DOHH2 (cell line): ENCODE measurements around the gene WWTR1.

ENCODE experiments used
- H3F3A ChIP-seq: fragments of 200-600 bp; sonication (generic), shearing (Covaris generic); 2 replicates; pipeline ENCODE4 v1.6.0; 2016; ENCODE audit warnings: antibody characterized with exemption, mild to moderate bottlenecking; ENCODE audit not compliant: control insufficient read depth, insufficient read depth
- H3K27ac ChIP-seq: fragments of 200-600 bp; sonication (generic); 2 replicates; pipeline ENCODE4 v1.5.1; 2014; ENCODE audit warnings: low read depth, mild to moderate bottlenecking, low read length, moderate library complexity
- H3K27me3 ChIP-seq: fragments of 200-600 bp; sonication (generic); 2 replicates; pipeline ENCODE4 v1.6.1; 2014; ENCODE audit warnings: mild to moderate bottlenecking, low read length, mixed read lengths; ENCODE audit not compliant: control insufficient read depth
- H3K36me3 ChIP-seq: fragments of 200-600 bp; sonication (generic); 2 replicates; pipeline ENCODE4 v1.6.1; 2014; ENCODE audit warnings: mild to moderate bottlenecking, low read length, moderate library complexity, mixed read lengths; ENCODE audit not compliant: control insufficient read depth
- H3K4me1 ChIP-seq: fragments of 200-600 bp; sonication (generic); 2 replicates; pipeline ENCODE4 v1.6.1; 2014; ENCODE audit warnings: mild to moderate bottlenecking, low read length, mixed read lengths; ENCODE audit not compliant: control insufficient read depth
- H3K4me2 ChIP-seq: fragments of 200-600 bp; sonication (generic); 2 replicates; pipeline ENCODE4 v1.6.0; 2014; ENCODE audit warnings: mild to moderate bottlenecking, low read length, moderate library complexity
- H3K4me3 ChIP-seq: fragments of 200-600 bp; sonication (generic); 2 replicates; pipeline ENCODE4 v1.5.1; 2014; ENCODE audit warnings: mild to moderate bottlenecking, low read length, mixed read lengths
- H3K79me2 ChIP-seq: fragments of 200-600 bp; sonication (generic); 2 replicates; pipeline ENCODE4 v1.6.1; 2014; ENCODE audit warnings: mild to moderate bottlenecking, low read length, mixed read lengths; ENCODE audit not compliant: control insufficient read depth
- H3K9me2 ChIP-seq: fragments of 200-600 bp; sonication (generic); replicated peaks from 2 replicates; pipeline ENCODE4 v1.6.1; 2014; ENCODE audit warnings: mild to moderate bottlenecking, low read length, mixed read lengths; ENCODE audit not compliant: control insufficient read depth
- H3K9me3 ChIP-seq: fragments of 200-600 bp; sonication (generic); 2 replicates; pipeline ENCODE4 v1.6.1; 2014; ENCODE audit warnings: antibody characterized with exemption, low read length, mixed read lengths; ENCODE audit not compliant: control insufficient read depth, insufficient read depth
- H4K20me1 ChIP-seq: fragments of 200-600 bp; sonication (generic); 2 replicates; pipeline ENCODE4 v1.6.0; 2014; ENCODE audit warnings: low read depth, mild to moderate bottlenecking, antibody characterized with exemption, low read length, moderate library complexity; ENCODE audit not compliant: control insufficient read depth, insufficient read depth
- EZH2phosphoT487 ChIP-seq: fragments of 200-600 bp; sonication (generic); IDR thresholded peaks from 2 replicates; pipeline ENCODE4 v1.6.1; 2017; ENCODE audit warnings: borderline replicate concordance, mild to moderate bottlenecking, antibody characterized with exemption, low read length, moderate library complexity, mixed read lengths
- TF ChIP-seq, protein P1 (sequence below): fragments of 200-600 bp; sonication (generic); IDR thresholded peaks from one replicate; pipeline ENCODE4 v1.5.1; 2014; ENCODE audit warnings: antibody characterized with exemption, mild to moderate bottlenecking, low read depth, low read length; ENCODE audit not compliant: poor library complexity, severe bottlenecking

The WWTR1 gene

DNA sequence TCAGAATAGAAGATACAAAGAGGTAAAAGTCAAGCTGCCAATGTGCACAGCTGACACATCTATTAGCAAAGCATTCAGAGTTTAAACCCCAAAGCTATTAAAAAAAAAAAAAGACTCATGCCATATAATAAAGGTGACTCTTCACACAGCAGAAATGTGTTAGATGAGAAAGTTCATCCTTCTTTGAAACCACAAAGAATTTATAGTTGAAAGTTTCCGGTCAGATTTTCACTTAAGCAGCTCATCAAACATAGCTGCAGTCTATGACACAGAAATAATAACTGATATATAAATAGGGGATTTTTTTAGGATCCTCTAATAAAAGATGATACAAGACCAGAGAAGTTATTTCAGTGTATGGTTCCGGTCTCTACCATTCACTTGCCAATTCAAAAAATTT is 76.6 kb downstream of the WWTR1 start:
- no peaks in the 10 kb centered on the region for H3K9me3 ChIP-seq
- peaks cover 5% of the 10 kb centered on the region; the same call in 1 of the 2 replicates for H3K27me3 ChIP-seq
- no peak overlapping the region for H3K4me2 ChIP-seq
- H3K4me3 ChIP-seq, result no peak overlapping the region
- no peaks in the 10 kb centered on the region for H3K9me2 ChIP-seq
- no peak for TF ChIP-seq EZH2phosphoT487
- TF ChIP-seq, protein P1, sequence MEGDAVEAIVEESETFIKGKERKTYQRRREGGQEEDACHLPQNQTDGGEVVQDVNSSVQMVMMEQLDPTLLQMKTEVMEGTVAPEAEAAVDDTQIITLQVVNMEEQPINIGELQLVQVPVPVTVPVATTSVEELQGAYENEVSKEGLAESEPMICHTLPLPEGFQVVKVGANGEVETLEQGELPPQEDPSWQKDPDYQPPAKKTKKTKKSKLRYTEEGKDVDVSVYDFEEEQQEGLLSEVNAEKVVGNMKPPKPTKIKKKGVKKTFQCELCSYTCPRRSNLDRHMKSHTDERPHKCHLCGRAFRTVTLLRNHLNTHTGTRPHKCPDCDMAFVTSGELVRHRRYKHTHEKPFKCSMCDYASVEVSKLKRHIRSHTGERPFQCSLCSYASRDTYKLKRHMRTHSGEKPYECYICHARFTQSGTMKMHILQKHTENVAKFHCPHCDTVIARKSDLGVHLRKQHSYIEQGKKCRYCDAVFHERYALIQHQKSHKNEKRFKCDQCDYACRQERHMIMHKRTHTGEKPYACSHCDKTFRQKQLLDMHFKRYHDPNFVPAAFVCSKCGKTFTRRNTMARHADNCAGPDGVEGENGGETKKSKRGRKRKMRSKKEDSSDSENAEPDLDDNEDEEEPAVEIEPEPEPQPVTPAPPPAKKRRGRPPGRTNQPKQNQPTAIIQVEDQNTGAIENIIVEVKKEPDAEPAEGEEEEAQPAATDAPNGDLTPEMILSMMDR, result no peak
- H3K36me3 ChIP-seq, result no peaks in the 10 kb centered on the region
- no peaks in the 10 kb centered on the region for H3F3A ChIP-seq
- H3K4me1 ChIP-seq, result no peaks in the 10 kb centered on the region
- H3K79me2 ChIP-seq, result no peaks in the 10 kb centered on the region
- H4K20me1 ChIP-seq, result no peaks in the 10 kb centered on the region
- no peak overlapping the region for H3K27ac ChIP-seq

DNA sequence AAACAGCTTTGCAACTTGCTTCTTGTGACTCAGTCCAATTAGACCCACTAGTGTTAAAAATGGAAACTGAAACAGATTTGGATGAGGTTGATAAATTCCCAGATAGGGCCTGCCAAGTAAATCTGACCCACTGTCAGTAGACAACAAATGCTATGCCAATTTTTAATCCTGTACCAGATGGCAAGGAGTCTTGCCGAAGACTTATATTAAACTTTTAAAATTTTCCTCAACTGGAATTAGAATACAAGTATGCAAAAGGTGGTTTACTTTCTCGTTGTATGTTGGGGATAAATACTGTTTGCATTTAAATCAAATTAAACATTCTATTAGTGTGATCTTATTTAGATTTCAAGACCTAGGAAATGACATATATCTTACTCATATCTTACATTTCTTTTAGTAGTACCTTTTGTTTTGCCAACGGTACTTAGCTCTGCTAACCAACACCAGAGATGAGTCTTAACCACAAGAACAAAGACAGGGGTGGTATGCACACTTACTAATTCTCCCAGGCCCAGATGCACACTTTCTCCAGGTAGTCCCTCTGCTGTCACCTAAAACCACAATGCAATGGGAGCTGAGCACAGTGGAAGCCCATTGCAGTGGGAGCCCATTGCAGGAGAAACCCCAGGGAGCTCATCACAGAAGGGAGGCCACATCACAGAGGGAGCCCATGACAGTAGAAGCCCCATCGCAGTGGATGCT is 77.8 kb downstream of the WWTR1 start:
- Histone ChIP-seq H3K27ac (no peak overlapping the region), H3K36me3 (no peaks in the 10 kb centered on the region), H3K9me2 (no peaks in the 10 kb centered on the region), H3K4me3 (no peak overlapping the region), H3K4me2 (no peak overlapping the region), H4K20me1 (no peaks in the 10 kb centered on the region), H3K9me3 (no peaks in the 10 kb centered on the region), H3K4me1 (no peaks in the 10 kb centered on the region), H3K27me3 (peaks cover 3% of the 10 kb centered on the region; the same call in 1 of the 2 replicates), H3K79me2 (no peaks in the 10 kb centered on the region), H3F3A (no peaks in the 10 kb centered on the region)
- TF ChIP-seq EZH2phosphoT487, result no peak
- TF ChIP-seq, protein P1, result no peak

DNA sequence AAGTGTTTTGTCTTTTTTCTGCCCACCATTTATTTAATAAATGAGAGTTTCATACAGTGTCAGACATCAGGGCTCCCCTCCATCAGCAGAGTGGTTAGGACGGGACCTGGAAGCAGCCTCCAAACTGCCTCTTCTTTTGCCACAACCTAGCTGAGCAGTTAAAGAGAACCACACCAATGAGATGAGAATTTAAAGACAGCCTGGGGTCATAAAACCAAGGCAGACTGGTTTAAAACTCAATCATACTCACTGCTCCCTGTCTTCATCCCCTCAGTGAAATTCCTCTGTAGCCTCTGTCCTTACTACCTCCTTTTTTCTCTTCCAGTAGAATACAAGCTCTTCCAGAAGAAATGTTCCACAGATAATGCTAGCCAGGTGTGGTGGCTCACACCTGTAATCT is 78.7 kb downstream of the WWTR1 start:
- H3K27me3 ChIP-seq, result peaks cover 2% of the 10 kb centered on the region; the same call in 1 of the 2 replicates
- TF ChIP-seq, protein P1, result no peak
- no peak for TF ChIP-seq EZH2phosphoT487
- H3F3A ChIP-seq, result no peaks in the 10 kb centered on the region
- no peak overlapping the region for H3K4me3 ChIP-seq
- H3K36me3 ChIP-seq, result no peaks in the 10 kb centered on the region
- H3K4me1 ChIP-seq, result no peaks in the 10 kb centered on the region
- no peaks in the 10 kb centered on the region for H3K9me3 ChIP-seq
- no peaks in the 10 kb centered on the region for H3K9me2 ChIP-seq
- H3K79me2 ChIP-seq, result no peaks in the 10 kb centered on the region
- H3K4me2 ChIP-seq, result no peak overlapping the region
- H4K20me1 ChIP-seq, result no peaks in the 10 kb centered on the region
- no peak overlapping the region for H3K27ac ChIP-seq
